C4-2B (cell line): ENCODE measurements around the gene JMJD8.

Experiments used
- H3K27ac ChIP-seq: fragments of 450-650 bp; 2 replicates; pipeline ENCODE4 v1.5.1; 2017
- ZFX ChIP-seq: fragments of 450-650 bp; IDR thresholded peaks from 2 replicates; pipeline ENCODE4 v1.6.1; 2017
- TF ChIP-seq, protein P1 (sequence below): fragments of 450-650 bp; conservative IDR thresholded peaks from 2 replicates; pipeline ENCODE4 v1.5.1; 2017; ENCODE audit warnings: mild to moderate bottlenecking

Gene JMJD8

DNA sequence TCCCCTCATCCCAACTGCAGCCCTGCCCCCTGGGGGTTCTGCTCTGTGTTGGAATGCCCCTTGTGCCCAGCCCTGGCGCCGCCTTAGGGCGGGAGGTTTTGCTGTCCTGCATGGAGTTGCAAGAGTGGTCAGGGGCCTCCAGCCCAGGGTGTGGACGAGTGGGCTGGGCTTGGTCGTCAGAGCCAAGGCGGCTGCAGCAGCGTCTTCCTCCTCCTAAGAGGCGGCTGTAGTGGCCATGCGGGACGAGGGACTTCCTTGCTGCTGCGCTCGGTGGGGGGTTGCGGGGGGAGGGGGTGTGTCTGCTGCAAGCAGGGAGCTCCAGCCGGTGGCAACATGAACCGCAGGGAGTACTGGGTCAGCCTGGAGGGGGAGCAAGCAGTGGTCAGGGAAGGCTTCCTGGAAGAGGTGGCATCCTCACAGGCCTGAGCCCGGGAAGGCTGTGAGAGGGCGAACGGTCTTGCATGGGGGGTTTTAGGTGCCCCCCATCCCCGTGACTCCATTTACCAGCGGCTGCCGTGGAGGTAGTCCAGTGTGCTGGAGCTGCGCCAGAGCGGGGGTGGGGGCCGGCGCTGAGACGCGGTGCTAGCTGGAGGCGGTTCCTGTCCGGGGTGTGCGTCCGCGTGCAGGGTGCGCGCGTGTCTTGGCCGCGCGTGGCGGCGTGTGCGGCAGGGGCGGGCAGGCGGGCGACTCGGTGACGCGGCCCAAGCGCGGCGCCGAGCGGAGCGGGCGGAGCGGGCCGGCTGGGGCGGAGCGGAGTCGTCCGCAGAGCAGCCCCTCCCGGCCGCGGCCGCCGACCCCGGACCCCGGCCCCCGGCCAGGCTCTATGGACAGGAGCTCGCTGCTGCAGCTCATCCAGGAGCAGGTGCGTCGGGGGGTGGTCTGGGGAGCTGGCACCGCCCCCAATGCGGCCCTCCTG lies 8.9 kb downstream of the JMJD8 start, which contains the start of gene RHBDL1:
TSS of gene RHBDL1 (plus strand) at position 704 of the 916 bp plus-strand sequence. CDS start at position 824, 120 bp downstream.
- H3K27ac ChIP-seq = no peak within 1 kb of the TSS
- TF ChIP-seq, protein P1, sequence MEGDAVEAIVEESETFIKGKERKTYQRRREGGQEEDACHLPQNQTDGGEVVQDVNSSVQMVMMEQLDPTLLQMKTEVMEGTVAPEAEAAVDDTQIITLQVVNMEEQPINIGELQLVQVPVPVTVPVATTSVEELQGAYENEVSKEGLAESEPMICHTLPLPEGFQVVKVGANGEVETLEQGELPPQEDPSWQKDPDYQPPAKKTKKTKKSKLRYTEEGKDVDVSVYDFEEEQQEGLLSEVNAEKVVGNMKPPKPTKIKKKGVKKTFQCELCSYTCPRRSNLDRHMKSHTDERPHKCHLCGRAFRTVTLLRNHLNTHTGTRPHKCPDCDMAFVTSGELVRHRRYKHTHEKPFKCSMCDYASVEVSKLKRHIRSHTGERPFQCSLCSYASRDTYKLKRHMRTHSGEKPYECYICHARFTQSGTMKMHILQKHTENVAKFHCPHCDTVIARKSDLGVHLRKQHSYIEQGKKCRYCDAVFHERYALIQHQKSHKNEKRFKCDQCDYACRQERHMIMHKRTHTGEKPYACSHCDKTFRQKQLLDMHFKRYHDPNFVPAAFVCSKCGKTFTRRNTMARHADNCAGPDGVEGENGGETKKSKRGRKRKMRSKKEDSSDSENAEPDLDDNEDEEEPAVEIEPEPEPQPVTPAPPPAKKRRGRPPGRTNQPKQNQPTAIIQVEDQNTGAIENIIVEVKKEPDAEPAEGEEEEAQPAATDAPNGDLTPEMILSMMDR = no peak
- TF ChIP-seq ZFX = no peak

DNA sequence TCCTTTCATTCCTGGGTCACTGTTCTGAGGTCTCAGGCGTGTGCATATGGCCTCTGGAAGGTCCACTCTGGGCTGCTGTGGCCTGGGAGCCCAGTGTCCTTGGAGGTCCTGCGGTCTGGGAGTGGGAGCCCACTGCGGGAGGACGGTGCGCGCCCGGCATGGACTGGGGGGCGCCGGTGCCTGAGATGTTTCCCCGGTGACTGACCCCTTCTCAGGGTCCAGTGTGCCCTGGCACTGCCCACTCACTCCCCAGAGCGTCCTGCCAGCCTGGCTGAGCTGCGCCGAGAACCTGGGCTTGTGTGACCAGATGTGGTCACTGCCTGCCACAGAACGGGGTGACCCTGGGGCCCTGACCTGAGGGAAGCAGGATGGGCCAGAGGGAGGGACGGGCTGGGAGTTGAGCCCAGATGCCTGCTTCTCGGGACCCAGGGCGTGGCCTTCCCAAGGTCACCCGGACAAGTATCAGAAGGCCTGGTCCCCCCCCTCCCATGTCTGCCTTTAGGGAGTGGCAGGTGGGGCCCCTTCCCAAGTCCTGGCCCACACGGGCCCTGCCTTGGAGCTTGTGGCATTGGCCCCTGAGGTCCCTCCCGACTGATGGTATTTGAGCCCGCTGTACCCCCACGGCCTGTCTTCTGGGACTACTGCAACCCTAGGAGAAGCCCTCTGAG lies 9.8 kb downstream of the JMJD8 start:
- no peak overlapping the region for H3K27ac ChIP-seq
- TF ChIP-seq ZFX = no peak
- TF ChIP-seq, protein P1 = no peak

DNA sequence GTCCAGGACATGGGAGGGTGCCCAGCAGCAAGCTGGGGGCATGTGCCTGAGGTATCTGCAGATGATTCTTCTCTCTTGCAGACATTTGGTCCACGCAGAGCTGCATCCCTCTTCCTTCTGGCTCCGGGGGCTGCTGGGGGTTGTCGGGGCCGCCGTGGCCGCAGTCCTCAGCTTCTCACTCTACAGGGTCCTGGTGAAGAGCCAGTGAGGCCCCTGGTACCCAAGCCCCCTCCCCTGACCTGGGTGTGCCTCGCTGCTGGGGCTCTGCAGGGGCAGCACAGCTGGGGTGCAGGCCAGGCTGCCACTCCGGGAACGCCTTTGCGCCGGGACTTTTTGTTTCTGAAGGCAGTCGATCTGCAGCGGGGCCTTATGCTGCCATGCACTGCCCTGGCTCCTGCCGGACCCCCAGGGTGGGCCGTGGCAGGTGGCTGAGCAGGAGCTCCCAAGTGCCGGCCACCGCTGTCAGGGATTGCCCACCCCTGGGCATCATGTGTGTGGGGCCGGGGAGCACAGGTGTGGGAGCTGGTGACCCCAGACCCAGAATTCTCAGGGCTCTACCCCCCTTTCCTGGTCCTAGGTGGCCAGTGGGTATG lies 10.6 kb downstream of the JMJD8 start:
- TF ChIP-seq, protein P1 = no peak
- TF ChIP-seq ZFX = no peak
- H3K27ac ChIP-seq = no peak overlapping the region

DNA sequence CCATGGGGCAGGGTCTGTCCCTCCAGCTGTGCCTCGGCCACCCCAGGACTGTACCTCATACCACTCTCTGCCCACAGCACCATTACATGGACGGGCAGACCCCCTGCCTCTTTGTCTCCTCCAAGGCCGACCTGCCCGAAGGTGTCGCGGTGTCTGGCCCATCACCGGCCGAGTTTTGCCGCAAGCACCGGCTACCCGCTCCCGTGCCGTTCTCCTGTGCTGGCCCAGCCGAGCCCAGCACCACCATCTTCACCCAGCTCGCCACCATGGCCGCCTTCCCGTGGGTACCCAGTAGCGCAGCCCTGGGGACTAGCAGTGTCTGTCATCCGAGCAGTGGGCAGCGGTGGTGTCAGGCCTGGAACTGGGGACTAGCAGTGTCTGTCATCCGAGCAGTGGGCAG lies 11.3 kb downstream of the JMJD8 start:
- no peak for TF ChIP-seq ZFX
- TF ChIP-seq, protein P1 = no peak
- H3K27ac ChIP-seq = no peak overlapping the region

DNA sequence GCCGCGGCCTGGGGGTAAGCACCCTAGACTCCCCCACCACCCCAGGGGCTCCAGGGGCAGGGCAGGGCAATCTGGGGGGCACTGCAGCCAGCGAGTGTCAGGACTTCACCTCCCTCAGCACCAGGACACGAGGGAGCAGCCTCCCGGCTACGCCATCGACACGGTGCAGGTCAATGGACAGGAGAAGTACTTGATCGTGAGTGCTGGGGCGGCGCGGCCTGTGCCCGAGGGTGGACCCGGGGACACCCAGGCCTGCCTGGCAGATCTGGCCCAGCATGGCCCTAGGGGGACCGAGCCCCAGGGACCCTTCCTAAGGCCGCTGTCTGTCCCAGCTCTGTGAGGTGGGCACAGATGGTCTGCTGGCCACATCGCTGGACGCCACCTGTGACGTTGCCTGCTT lies 11.8 kb downstream of the JMJD8 start:
- TF ChIP-seq, protein P1 = no peak
- no peak for TF ChIP-seq ZFX
- H3K27ac ChIP-seq = no peak overlapping the region

DNA sequence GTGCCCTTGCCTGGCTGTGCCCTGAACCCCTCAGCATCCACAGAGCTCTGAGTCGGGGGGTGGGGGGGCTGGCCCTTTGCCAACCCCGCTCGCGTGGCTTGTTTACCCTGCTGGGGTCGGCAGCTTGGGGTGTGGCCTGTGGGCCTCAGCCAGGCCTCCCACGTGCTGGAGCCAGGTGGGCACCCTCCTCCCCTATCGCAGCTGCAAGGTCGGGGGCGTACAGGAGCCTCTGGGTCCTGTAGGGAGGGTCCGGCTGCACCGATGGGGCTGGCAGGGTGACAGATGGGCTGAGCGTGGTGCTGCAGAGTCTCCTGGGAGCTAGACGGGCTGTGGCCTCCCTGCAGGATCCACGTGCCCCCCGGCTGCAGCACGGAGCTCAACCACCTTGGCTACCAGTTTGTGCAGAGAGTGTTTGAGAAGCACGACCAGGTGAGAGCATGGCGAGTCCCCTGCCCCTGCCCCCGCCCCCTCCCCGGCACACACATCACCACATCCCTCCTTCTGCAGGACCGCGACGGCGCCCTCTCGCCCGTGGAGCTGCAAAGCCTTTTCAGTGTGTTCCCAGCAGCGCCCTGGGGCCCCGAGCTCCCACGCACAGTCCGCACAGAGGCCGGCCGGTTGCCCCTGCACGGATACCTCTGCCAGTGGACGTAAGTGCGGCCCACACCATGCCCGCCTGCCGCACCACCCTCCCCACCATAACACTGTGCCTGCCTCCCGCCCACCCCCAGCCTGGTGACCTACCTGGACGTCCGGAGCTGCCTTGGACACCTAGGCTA lies 12.6 kb downstream of the JMJD8 start:
- TF ChIP-seq ZFX = no peak
- TF ChIP-seq, protein P1 = no peak
- H3K27ac ChIP-seq = no peak overlapping the region
